Transverse colon (tissue), 4 donors: ENCODE measurements around the gene DPP10. TPM values are rescaled to one million over a fixed set of nuclear protein-coding genes. Genes with fewer than 3 reads are reported as not detected.
"Not testable (repeated sequence)": the region's sequence is repeated elsewhere in the genome, so short reads cannot be mapped to it uniquely, and the experiment has no call there.

Experiments used
- DNase-seq: peaks from one replicate; pipeline ENCODE4 v3.0.0-alpha.2; 2019
- H3K27ac ChIP-seq, 4 donors: fragments of 200-600 bp; sonication (generic); 2 replicates each; pipeline ENCODE4 v1.5.1; 2016 to 2018; ENCODE audit warnings: inconsistent platforms in 4 of 4
- H3K27me3 ChIP-seq: fragments of 200-600 bp; sonication (generic); 2 replicates; pipeline ENCODE4 v1.5.1; 2017; ENCODE audit warnings: inconsistent platforms
- H3K36me3 ChIP-seq, 4 donors: fragments of 200-600 bp; sonication (generic); 2 replicates each; pipeline ENCODE4 v1.5.1; 2017 to 2019; ENCODE audit warnings: inconsistent platforms in 4 of 4
- H3K4me1 ChIP-seq, 4 donors: fragments of 200-600 bp; sonication (generic); 2 replicates each; pipeline ENCODE4 v1.5.1; 2017 to 2020; ENCODE audit warnings: inconsistent platforms in 4 of 4
- H3K4me3 ChIP-seq, 4 donors: fragments of 200-600 bp; sonication (generic); 1 replicate in 1 of 4; 2 replicates in 3 of 4; pipeline versions ENCODE4 v1.5.1 to v1.6.1; 2017 to 2019; ENCODE audit warnings: inconsistent platforms in 4 of 4
- H3K9me3 ChIP-seq, 2 donors: fragments of 200-600 bp; sonication (generic); 2 replicates each; pipeline ENCODE4 v1.5.1; 2017 to 2019; ENCODE audit warnings: inconsistent platforms in 2 of 2
- CTCF ChIP-seq, 5 experiments: fragments of 200-600 bp in 3 of 5; fragments of 450-650 bp in 2 of 5; sonication (generic) in 3 of 5; IDR thresholded peaks; 1 replicate in 2 of 5; 2 replicates in 3 of 5; pipeline ENCODE4 v1.5.1; 2016 to 2017; ENCODE audit warnings: antibody characterized with exemption in 5 of 5, inconsistent platforms in 3 of 5, mild to moderate bottlenecking in 2 of 5, moderate library complexity in 1 of 5
- EP300 ChIP-seq: sonication (generic); formaldehyde crosslinking; IDR thresholded peaks from one replicate; pipeline ENCODE4 v1.6.1; 2017; ENCODE audit warnings: antibody characterized with exemption, low read depth
- POLR2A ChIP-seq: fragments of 450-650 bp; IDR thresholded peaks from one replicate; pipeline ENCODE4 v1.6.1; 2016; ENCODE audit warnings: antibody characterized with exemption, mild to moderate bottlenecking, moderate library complexity
- POLR2AphosphoS5 ChIP-seq, 3 donors: sonication (generic); formaldehyde crosslinking; IDR thresholded peaks; one replicate each; pipeline ENCODE4 v1.6.1; 2016; ENCODE audit warnings: antibody characterized with exemption in 3 of 3
- WGBS, 2 donors: methylation state at CpG; one replicate each; pipeline ENCODE4 v1.1.5; 2018; ENCODE audit warnings: low coverage in 1 of 2; 5-methylcytosine and 5-hydroxymethylcytosine counted together
- in situ Hi-C, 4 donors: fragments of 200-750 bp; cut with MboI; loops; one replicate each; pipeline versions ENCODE4 v1.15.0 to v1.15.1; 2017; ENCODE audit warnings: low sequenced_read_pairs in 3 of 4, low pct_ligation_motif_present in 1 of 4, low pct_unique_long_range_greater_than_20kb in 1 of 4
- intact Hi-C: fragments of 100-400 bp; cut with DNase I; formaldehyde crosslinking; loops from one replicate; pipeline ENCODE4 v1.15.1; 2023; ENCODE audit warnings: low total_unique reads
- total RNA-seq, 4 donors: library from RNA; depleted of rRNA; stranded (reverse); fragments of >200 nt; gene quantifications; one replicate each; pipeline ENCODE4 v1.1.0, GENCODE V29; 2016

Gene DPP10
- total RNA-seq, 4 donors from 2014 or later = 3.4 to 8.4 (median 7.0) TPM

- in situ Hi-C loops = no loop called here
- TF ChIP-seq POLR2AphosphoS5 (IDR thresholded peaks at IDR 0.05) = no peak
- no peak for TF ChIP-seq POLR2A
- no peak for TF ChIP-seq CTCF (IDR thresholded peaks at IDR 0.05)
- no peak for TF ChIP-seq EP300
- 50 to 51% methylated on average over 2 of the region's 2 CpGs for WGBS, 2 donors
- intact Hi-C loops = no loop called here
- no peak for DNase-seq
- Histone ChIP-seq H3K9me3 (no peaks in the 10 kb centered on the region), H3K27me3 (no peaks in the 10 kb centered on the region), H3K27ac (no peak overlapping the region), H3K4me3 (no peak overlapping the region), H3K4me1 (no peaks in the 10 kb centered on the region), H3K36me3 (no peaks in the 10 kb centered on the region)
Observed at GRCh38 chr2:114968748-114969400, 526.4 kb downstream of the DPP10 start.

- H3K4me3 ChIP-seq, in situ Hi-C loops, intact Hi-C loops, H3K36me3 ChIP-seq, H3K27ac ChIP-seq, DNase-seq, H3K27me3 ChIP-seq, H3K9me3 ChIP-seq, H3K4me1 ChIP-seq: not testable (repeated sequence)
- 60 to 84% methylated on average over 2 to 14 of the region's 19 CpGs for WGBS, 2 donors
Observed at GRCh38 chr2:115004321-115004720, 561.9 kb downstream of the DPP10 start.

- in situ Hi-C loops (no loop called here), intact Hi-C loops (no loop called here)
- no peak overlapping the region for H3K4me3 ChIP-seq
- DNase-seq = no peak
- no peaks in the 10 kb centered on the region for H3K27me3 ChIP-seq
- TF ChIP-seq POLR2A (no peak), CTCF (IDR thresholded peaks at IDR 0.05) (no peak), EP300 (no peak), POLR2AphosphoS5 (IDR thresholded peaks at IDR 0.05) (no peak)
- no peaks in the 10 kb centered on the region for H3K4me1 ChIP-seq
- no peak overlapping the region for H3K27ac ChIP-seq
- WGBS, 2 donors = 77% methylated on average over 4 of the region's 4 CpGs; no CpG with 5 or more reads in 1 of the 2 donors
- no peaks in the 10 kb centered on the region for H3K9me3 ChIP-seq
- no peaks in the 10 kb centered on the region for H3K36me3 ChIP-seq
Observed at GRCh38 chr2:115011721-115012120, 569.3 kb downstream of the DPP10 start.

GRCh38 chr2:115022013-115022412, 579.6 kb downstream of the DPP10 start:
- in situ Hi-C loops, H3K4me1 ChIP-seq, intact Hi-C loops, H3K9me3 ChIP-seq, H3K27ac ChIP-seq, H3K4me3 ChIP-seq, DNase-seq, H3K36me3 ChIP-seq, H3K27me3 ChIP-seq: not testable (repeated sequence)
- WGBS, 2 donors = 85 to 97% methylated on average over 3 of the region's 3 CpGs

- Histone ChIP-seq H3K4me3 (no peak overlapping the region), H3K9me3 (no peaks in the 10 kb centered on the region), H3K36me3 (no peaks in the 10 kb centered on the region), H3K4me1 (no peaks in the 10 kb centered on the region), H3K27ac (no peak overlapping the region), H3K27me3 (no peaks in the 10 kb centered on the region)
- 65 to 76% methylated on average over 3 of the region's 3 CpGs for WGBS, 2 donors
- in situ Hi-C loops = no loop called here
- DNase-seq = no peak
- TF ChIP-seq POLR2AphosphoS5 (IDR thresholded peaks at IDR 0.05) (no peak), POLR2A (no peak), EP300 (no peak), CTCF (IDR thresholded peaks at IDR 0.05) (no peak)
- intact Hi-C loops = no loop called here
Observed at GRCh38 chr2:115034801-115035200, 592.4 kb downstream of the DPP10 start.
